Fibroblast of lung (primary cell): Measurements from ENCODE around the gene CDKN3. TPM values are rescaled to one million over a fixed set of nuclear protein-coding genes. Genes with fewer than 3 reads are reported as not detected.

Source experiments
- DNase-seq, 2 donors: peaks; one replicate each; pipeline versions ENCODE4 v3.0.0 to v3.0.0-alpha.2; 2010; ENCODE audit warnings: low read depth in 2 of 2
- H2AFZ ChIP-seq: 2 replicates; pipeline ENCODE4 v1.5.1; 2012; ENCODE audit warnings: low read length, control low read depth, inconsistent platforms
- H3K27ac ChIP-seq: 2 replicates; pipeline ENCODE4 v1.5.1; 2011; ENCODE audit warnings: low read length, control low read depth; ENCODE audit not compliant: insufficient read depth
- H3K27me3 ChIP-seq: 2 replicates; pipeline ENCODE4 v1.5.1; 2011; ENCODE audit warnings: mild to moderate bottlenecking, low read length; ENCODE audit not compliant: control insufficient read depth, insufficient read depth
- H3K36me3 ChIP-seq: 2 replicates; pipeline ENCODE4 v1.5.1; 2011; ENCODE audit warnings: low read length; ENCODE audit not compliant: control insufficient read depth, insufficient read depth
- H3K4me1 ChIP-seq: 2 replicates; pipeline ENCODE4 v1.5.1; 2011; ENCODE audit warnings: low read length; ENCODE audit not compliant: control insufficient read depth, insufficient read depth; ENCODE audit errors: extremely low read depth
- H3K4me2 ChIP-seq: 2 replicates; pipeline ENCODE4 v1.5.1; 2011; ENCODE audit warnings: low read length, control low read depth; ENCODE audit not compliant: insufficient read depth; ENCODE audit errors: extremely low read depth
- H3K4me3 ChIP-seq, 4 experiments: fragments of 200-600 bp in 1 of 4; sonication (generic) in 1 of 4; replicated peaks in 1 of 4; 2 replicates each; pipeline ENCODE4 v1.5.1; 2011 to 2016; ENCODE audit warnings: low read length in 4 of 4, low read depth in 3 of 4, mild to moderate bottlenecking in 3 of 4, control low read depth in 2 of 4, inconsistent platforms in 1 of 4, mixed read lengths in 1 of 4; ENCODE audit not compliant: insufficient read depth in 1 of 4; ENCODE audit errors: control extremely low read depth in 1 of 4
- H3K79me2 ChIP-seq: 2 replicates; pipeline ENCODE4 v1.5.1; 2012; ENCODE audit warnings: mild to moderate bottlenecking, low read length, inconsistent platforms; ENCODE audit not compliant: control insufficient read depth, insufficient read depth
- H3K9ac ChIP-seq: 2 replicates; pipeline ENCODE4 v1.5.1; 2011; ENCODE audit warnings: mild to moderate bottlenecking, low read length, control low read depth; ENCODE audit not compliant: insufficient read depth
- H3K9me3 ChIP-seq: 2 replicates; pipeline ENCODE4 v1.5.1; 2012; ENCODE audit warnings: low read depth, low read length; ENCODE audit not compliant: control insufficient read depth, insufficient read depth
- H4K20me1 ChIP-seq: 2 replicates; pipeline ENCODE4 v1.5.1; 2011; ENCODE audit warnings: low read length; ENCODE audit not compliant: control insufficient read depth, insufficient read depth; ENCODE audit errors: extremely low read depth
- EZH2 ChIP-seq: IDR thresholded peaks from 2 replicates; pipeline ENCODE4 v1.5.1; 2012; ENCODE audit warnings: low read length, control low read depth, mild to moderate bottlenecking; ENCODE audit errors: missing control alignments
- polyA plus RNA-seq, 2 donors: library from polyadenylated mRNA; depleted of rRNA in 1 of 2; stranded (reverse) in 1 of 2; unstranded in 1 of 2; fragments of >200 nt; gene quantifications; 2 replicates each; pipeline ENCODE4 v1.2.1, GENCODE V29; 2011 to 2012; ENCODE audit warnings: missing spikeins in 1 of 2
- total RNA-seq: library from RNA; depleted of rRNA; stranded (reverse); fragments of >200 nt; gene quantifications from 2 replicates; pipeline ENCODE4 v1.2.1, GENCODE V29; 2014
- TF ChIP-seq, protein P1 (sequence below), 2 donors: IDR thresholded peaks in 1 of 2; conservative IDR thresholded peaks in 1 of 2; 1 replicate in 1 of 2; 2 replicates in 1 of 2; pipeline ENCODE4 v1.5.1; 2011 to 2012; ENCODE audit warnings: low read length in 2 of 2, control low read depth in 1 of 2, inconsistent platforms in 1 of 2, low read depth in 1 of 2, mild to moderate bottlenecking in 1 of 2

The CDKN3 gene
- total and polyA plus RNA-seq, 2 donors (not counting 1 experiment from before 2014, with no cell fraction given), result 27.0 to 51.5 TPM

DNA sequence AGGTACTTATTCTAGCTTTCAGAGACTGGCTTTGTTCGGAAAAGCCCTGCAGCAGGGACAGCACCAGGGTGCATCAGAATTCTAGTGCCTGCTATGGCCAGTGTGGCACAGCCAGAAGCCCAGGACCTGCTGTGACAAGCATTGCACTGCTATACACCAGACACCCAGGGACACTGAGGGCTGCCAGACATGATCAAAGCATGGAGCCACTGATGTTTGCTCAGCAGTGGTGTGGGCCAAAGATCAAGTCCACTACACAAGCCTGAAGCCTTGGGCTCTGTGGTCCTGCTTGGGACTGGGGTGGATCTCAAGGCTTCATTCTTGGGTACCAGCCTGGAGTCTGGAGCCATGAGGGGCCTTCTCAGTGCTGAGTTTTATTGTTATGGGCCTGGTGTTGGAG lies 36.1 kb upstream of the CDKN3 start:
- Histone ChIP-seq H3K27ac (no peak overlapping the region), H2AFZ (no peak overlapping the region), H3K9me3 (no peaks in the 10 kb centered on the region), H3K36me3 (no peaks in the 10 kb centered on the region), H4K20me1 (no peaks in the 10 kb centered on the region), H3K4me2 (no peak overlapping the region), H3K79me2 (no peaks in the 10 kb centered on the region), H3K9ac (no peak overlapping the region), H3K27me3 (no peaks in the 10 kb centered on the region), H3K4me1 (peaks cover 3% of the 10 kb centered on the region), H3K4me3 (no peak overlapping the region)
- TF ChIP-seq EZH2, result no peak
- TF ChIP-seq, protein P1, sequence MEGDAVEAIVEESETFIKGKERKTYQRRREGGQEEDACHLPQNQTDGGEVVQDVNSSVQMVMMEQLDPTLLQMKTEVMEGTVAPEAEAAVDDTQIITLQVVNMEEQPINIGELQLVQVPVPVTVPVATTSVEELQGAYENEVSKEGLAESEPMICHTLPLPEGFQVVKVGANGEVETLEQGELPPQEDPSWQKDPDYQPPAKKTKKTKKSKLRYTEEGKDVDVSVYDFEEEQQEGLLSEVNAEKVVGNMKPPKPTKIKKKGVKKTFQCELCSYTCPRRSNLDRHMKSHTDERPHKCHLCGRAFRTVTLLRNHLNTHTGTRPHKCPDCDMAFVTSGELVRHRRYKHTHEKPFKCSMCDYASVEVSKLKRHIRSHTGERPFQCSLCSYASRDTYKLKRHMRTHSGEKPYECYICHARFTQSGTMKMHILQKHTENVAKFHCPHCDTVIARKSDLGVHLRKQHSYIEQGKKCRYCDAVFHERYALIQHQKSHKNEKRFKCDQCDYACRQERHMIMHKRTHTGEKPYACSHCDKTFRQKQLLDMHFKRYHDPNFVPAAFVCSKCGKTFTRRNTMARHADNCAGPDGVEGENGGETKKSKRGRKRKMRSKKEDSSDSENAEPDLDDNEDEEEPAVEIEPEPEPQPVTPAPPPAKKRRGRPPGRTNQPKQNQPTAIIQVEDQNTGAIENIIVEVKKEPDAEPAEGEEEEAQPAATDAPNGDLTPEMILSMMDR (conservative IDR thresholded peaks at IDR 0.05 in 1 of 2, IDR thresholded peaks at IDR 0.05 in 1 of 2; ENCODE audit: low read depth in 1 of 2, low read length in 2 of 2), result no peak
- DNase-seq, result no peak

DNA sequence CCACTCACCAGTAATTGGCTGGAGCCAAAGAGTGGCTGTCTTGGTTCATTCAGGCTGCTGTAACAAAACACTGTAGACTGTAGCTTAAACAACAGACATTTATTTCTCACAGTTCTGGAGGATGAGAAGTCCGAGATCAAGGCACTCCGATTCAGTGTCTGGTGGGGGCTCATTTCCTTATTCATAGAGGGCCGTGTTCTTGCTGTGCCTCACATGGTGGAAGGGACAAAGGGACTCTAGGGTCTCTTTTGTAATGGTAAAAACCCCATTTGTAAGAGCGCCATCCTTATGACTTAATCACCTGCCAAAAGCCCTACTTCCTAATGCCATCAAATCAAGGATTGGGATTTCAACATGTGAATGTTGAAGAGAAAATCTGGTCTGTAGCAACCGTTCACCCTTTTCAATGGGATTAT lies 34.7 kb upstream of the CDKN3 start:
- no peak overlapping the region for H3K9ac ChIP-seq
- H3K27me3 ChIP-seq, result no peaks in the 10 kb centered on the region
- no peak overlapping the region for H3K4me3 ChIP-seq
- H3K27ac ChIP-seq, result no peak overlapping the region
- no peaks in the 10 kb centered on the region for H3K9me3 ChIP-seq
- TF ChIP-seq EZH2, result no peak
- TF ChIP-seq, protein P1 (conservative IDR thresholded peaks at IDR 0.05 in 1 of 2, IDR thresholded peaks at IDR 0.05 in 1 of 2; ENCODE audit: low read depth in 1 of 2, low read length in 2 of 2), result no peak
- H3K36me3 ChIP-seq, result no peaks in the 10 kb centered on the region
- H3K79me2 ChIP-seq, result no peaks in the 10 kb centered on the region
- H3K4me1 ChIP-seq, result peaks cover 3% of the 10 kb centered on the region
- no peak overlapping the region for H3K4me2 ChIP-seq
- DNase-seq, result no peak
- H4K20me1 ChIP-seq, result no peaks in the 10 kb centered on the region
- H2AFZ ChIP-seq, result no peak overlapping the region

DNA sequence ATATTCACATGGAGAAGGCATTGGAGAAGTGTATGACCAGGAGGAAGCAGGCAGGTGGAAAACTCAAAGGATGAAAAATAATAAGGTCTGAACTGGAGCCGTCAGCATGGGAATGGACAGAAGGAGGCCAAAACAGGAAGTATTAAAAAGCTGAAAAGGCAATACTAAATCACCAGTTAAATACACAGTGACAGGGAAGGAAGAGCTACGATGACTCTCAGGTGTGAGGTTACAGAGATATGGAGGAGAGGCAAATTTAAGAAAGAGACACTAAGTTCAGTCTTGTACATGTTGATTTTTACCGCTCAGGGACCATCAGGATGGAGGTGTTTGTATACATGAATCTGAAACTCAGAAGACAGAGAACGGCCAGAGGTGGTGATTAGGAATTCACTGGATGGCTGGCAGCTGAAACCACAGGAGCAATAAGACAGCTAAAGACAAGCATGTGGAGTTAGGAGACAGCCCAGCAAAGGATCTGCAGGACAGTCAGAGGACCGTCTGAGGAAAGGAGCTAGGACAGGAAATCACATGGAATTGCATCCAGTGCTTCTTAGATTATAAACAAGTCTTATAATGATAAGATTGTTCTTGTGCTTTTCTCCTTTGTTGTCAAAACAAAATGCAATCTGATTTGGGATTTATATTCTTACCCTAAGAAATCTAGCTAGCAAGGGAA lies 33.9 kb upstream of the CDKN3 start:
- Histone ChIP-seq H4K20me1 (no peaks in the 10 kb centered on the region), H3K27ac (no peak overlapping the region), H3K27me3 (no peaks in the 10 kb centered on the region), H3K9ac (no peak overlapping the region), H3K4me3 (no peak overlapping the region), H3K36me3 (no peaks in the 10 kb centered on the region), H3K9me3 (no peaks in the 10 kb centered on the region), H3K79me2 (no peaks in the 10 kb centered on the region), H3K4me1 (peaks cover 3% of the 10 kb centered on the region), H3K4me2 (peak overlapping the region; percentile 13), H2AFZ (peak overlapping the region; percentile 45)
- TF ChIP-seq, protein P1 (conservative IDR thresholded peaks at IDR 0.05 in 1 of 2, IDR thresholded peaks at IDR 0.05 in 1 of 2; ENCODE audit: low read depth in 1 of 2, low read length in 2 of 2), result no peak
- TF ChIP-seq EZH2, result no peak
- no peak for DNase-seq
